Activated CD4-positive, alpha-beta memory T cell treated with anti-CD3 and anti-CD28 coated beads for 36 hours (primary cell): ENCODE results near the gene NUB1. TPM values are rescaled to one million over a fixed set of nuclear protein-coding genes. Genes with fewer than 3 reads are reported as not detected.

Experiments
- CTCF ChIA-PET: fragments of 350-600 bp; sonication (Branson Sonifier 250); formaldehyde crosslinking; loops from one replicate; lab custom pipeline; 2021; ENCODE audit warnings: antibody characterized with exemption, inconsistent platforms; lab: Charles Lee
- POLR2A ChIA-PET: fragments of 350-600 bp; sonication (Branson Sonifier 250); formaldehyde crosslinking; loops from one replicate; lab custom pipeline; 2021; ENCODE audit warnings: antibody characterized with exemption; lab: Charles Lee
- DNase-seq: peaks from one replicate; pipeline ENCODE4 v3.0.0-alpha.2; 2020
- H3K27ac Mint-ChIP-seq: one replicate; pipeline ENCODE4 v1.8.0; 2021; ENCODE audit warnings: mixed read lengths
- H3K27me3 Mint-ChIP-seq: one replicate; pipeline ENCODE4 v1.8.0; 2021; ENCODE audit warnings: mixed read lengths
- H3K36me3 Mint-ChIP-seq: one replicate; pipeline ENCODE4 v1.8.0; 2021; ENCODE audit warnings: mixed read lengths
- H3K4me1 Mint-ChIP-seq: one replicate; pipeline ENCODE4 v1.8.0; 2021; ENCODE audit warnings: low read depth, mixed read lengths
- H3K4me3 Mint-ChIP-seq: one replicate; pipeline ENCODE4 v1.8.0; 2021; ENCODE audit warnings: mild to moderate bottlenecking, mixed read lengths
- H3K9me3 Mint-ChIP-seq: one replicate; pipeline ENCODE4 v1.8.0; 2021; ENCODE audit warnings: mixed read lengths
- intact Hi-C: fragments of 100-400 bp; cut with micrococcal nuclease; formaldehyde crosslinking; loops from one replicate; pipeline ENCODE4 v1.15.1; 2023
- total RNA-seq, 2 experiments: library from RNA; stranded (reverse); gene quantifications; one replicate each; pipeline ENCODE4 v1.2.3, GENCODE V29; 2021

NUB1 gene
- total RNA-seq, 2 experiments from 2014 or later = 48.0 to 48.6 TPM

DNA sequence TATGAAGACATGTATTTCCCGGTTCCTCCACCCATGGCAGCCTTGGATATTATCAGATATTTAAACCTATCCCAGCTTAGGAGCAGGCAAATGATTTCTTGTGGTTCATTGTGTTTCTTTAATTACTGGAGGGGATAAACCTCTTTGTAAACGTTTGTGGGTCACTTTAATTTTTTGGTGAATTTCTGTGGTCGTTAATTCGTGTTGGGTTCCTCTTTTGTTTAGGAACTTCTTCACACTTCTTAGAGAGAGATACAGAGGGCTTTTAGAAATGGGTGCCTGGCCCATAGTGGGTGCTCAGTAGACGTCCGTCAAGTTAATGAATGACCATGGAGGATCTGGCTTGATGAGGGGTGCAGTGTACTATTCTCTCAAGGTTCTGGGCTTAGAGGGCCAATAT, 27.2 kb upstream of the NUB1 start:
- no peak overlapping the region for H3K27ac Mint-ChIP-seq

DNA sequence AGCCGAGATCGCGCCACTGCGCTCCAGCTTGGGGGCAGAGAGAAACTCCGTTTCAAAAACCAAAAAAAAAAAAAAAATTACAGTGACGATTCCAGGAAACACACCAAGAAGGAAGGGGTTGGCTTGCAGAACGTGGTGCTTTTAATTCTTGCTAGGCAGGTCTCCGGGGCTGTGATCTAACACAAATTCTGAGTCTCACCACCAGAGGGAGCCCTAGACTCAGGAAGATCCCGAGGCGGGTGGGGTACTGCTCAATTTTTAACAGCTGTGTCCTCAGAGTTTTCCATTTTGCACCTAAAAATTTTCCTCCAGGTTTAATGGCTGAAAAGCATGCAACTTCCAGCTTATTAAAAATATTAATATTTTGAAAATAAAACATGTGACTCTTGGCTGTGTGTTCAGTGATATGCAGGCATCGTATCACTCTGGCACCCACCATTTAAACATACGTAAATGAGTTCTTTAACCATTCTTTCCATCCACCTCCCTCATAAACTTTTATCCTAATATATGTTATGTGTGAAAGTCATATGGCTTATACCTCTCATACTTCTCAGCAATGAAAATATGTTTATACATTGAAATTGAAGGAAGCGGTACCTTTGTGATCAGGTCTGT, 26.5 kb upstream of the NUB1 start:
- peaks cover 3% of the 10 kb centered on the region for H3K36me3 Mint-ChIP-seq
- H3K9me3 Mint-ChIP-seq = peaks cover 27% of the 10 kb centered on the region
- H3K27me3 Mint-ChIP-seq = no peaks in the 10 kb centered on the region
- ChIA-PET CTCF (interaction anchor here (0.5 to 5.3 kb wide), 28 partner anchors 8 to 467 kb away, joined by 3 to 161 read pairs (median 4); partner anchors contain the start of gene NUB1), POLR2A (interaction anchor here (1.7 kb wide), 1 partner anchor 37 kb away, joined by 7 read pairs; no protein-coding TSS in a partner anchor)
- peak overlapping the region; percentile 53 for H3K27ac Mint-ChIP-seq
- no peak overlapping the region for H3K4me3 Mint-ChIP-seq
- intact Hi-C loops = loop anchor here (1.0 to 10.0 kb wide), 4 partner anchors 35 to 440 kb away; no protein-coding TSS in a partner anchor
- H3K4me1 Mint-ChIP-seq = peaks cover 10% of the 10 kb centered on the region
- peak; percentile 82 for DNase-seq

More for the DNA sequence above, 27.2 kb upstream of the NUB1 start:
- H3K4me1 Mint-ChIP-seq = peaks cover 10% of the 10 kb centered on the region
- H3K27me3 Mint-ChIP-seq = no peaks in the 10 kb centered on the region
- peaks cover 1% of the 10 kb centered on the region for H3K36me3 Mint-ChIP-seq
- CTCF ChIA-PET = interaction anchor here (1.2 to 5.3 kb wide), 9 partner anchors 12 to 446 kb away, joined by 3 to 161 read pairs (median 7); partner anchors contain the start of gene NUB1
- H3K4me3 Mint-ChIP-seq = no peak overlapping the region
- intact Hi-C loops = loop anchor here (10.0 kb wide), 1 partner anchor 440 kb away; no protein-coding TSS in a partner anchor
- no peak for DNase-seq
- POLR2A ChIA-PET = no interaction called here
- peaks cover 21% of the 10 kb centered on the region for H3K9me3 Mint-ChIP-seq

- peaks cover 1% of the 10 kb centered on the region for H3K36me3 Mint-ChIP-seq
These were observed 24.7 kb upstream of the NUB1 start for GRCh38 chr7:151316896-151317295.

GRCh38 chr7:151317936-151318335, 23.7 kb upstream of the NUB1 start:
- H3K36me3 Mint-ChIP-seq = peaks cover 1% of the 10 kb centered on the region
- peaks cover 7% of the 10 kb centered on the region for H3K4me1 Mint-ChIP-seq
- intact Hi-C loops = loop anchor here (5.0 to 10.0 kb wide), 2 partner anchors 49 to 437 kb away; no protein-coding TSS in a partner anchor
- no peak overlapping the region for H3K27ac Mint-ChIP-seq
- H3K4me3 Mint-ChIP-seq = no peak overlapping the region
- no peak for DNase-seq
- peaks cover 16% of the 10 kb centered on the region for H3K9me3 Mint-ChIP-seq
- CTCF ChIA-PET = interaction anchor here (0.7 to 5.3 kb wide), 4 partner anchors 35 to 254 kb away, joined by 3 to 161 read pairs (median 4); no protein-coding TSS in a partner anchor
- no peaks in the 10 kb centered on the region for H3K27me3 Mint-ChIP-seq
- POLR2A ChIA-PET = no interaction called here

More at GRCh38 chr7:151316896-151317295, 24.7 kb upstream of the NUB1 start:
- intact Hi-C loops = loop anchor here (5.0 to 10.0 kb wide), 2 partner anchors 50 to 438 kb away; no protein-coding TSS in a partner anchor
- DNase-seq = no peak
- no peaks in the 10 kb centered on the region for H3K27me3 Mint-ChIP-seq
- no peak overlapping the region for H3K4me3 Mint-ChIP-seq
- ChIA-PET POLR2A (no interaction called here), CTCF (interaction anchor here (2.2 to 5.3 kb wide), 5 partner anchors 17 to 132 kb away, joined by 10 to 161 read pairs (median 28); partner anchors contain the start of gene NUB1)
- H3K4me1 Mint-ChIP-seq = peaks cover 7% of the 10 kb centered on the region
- H3K27ac Mint-ChIP-seq = no peak overlapping the region
- H3K9me3 Mint-ChIP-seq = peaks cover 16% of the 10 kb centered on the region

DNA sequence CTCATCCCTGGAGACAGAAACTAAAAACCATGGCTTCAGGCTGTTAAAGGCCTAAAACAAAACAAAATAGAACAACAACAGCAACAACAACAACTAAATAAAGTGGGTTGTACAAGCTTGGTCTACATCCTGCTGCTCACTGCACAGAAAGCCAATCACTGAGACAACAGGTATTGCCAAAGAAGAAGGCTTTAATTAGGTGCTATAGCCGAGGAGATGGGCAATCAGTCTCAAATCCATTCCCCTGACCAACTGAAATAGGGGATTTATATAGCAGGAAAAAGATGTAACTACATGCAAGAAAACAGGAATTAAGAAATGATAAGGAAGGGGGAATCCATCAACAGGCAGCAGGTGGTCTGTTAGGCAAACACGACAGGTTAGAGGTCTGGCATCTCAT, 22.4 kb upstream of the NUB1 start:
- Mint-ChIP-seq H3K27me3 (no peaks in the 10 kb centered on the region), H3K36me3 (peaks cover 1% of the 10 kb centered on the region), H3K4me3 (no peak overlapping the region), H3K9me3 (peaks cover 16% of the 10 kb centered on the region), H3K27ac (no peak overlapping the region), H3K4me1 (peaks cover 7% of the 10 kb centered on the region)
- CTCF ChIA-PET = interaction anchor here (1.2 to 1.8 kb wide), 2 partner anchors 14 to 32 kb away, joined by 3 to 11 read pairs; no protein-coding TSS in a partner anchor
- intact Hi-C loops = loop anchor here (5.0 to 10.0 kb wide), 2 partner anchors 48 to 436 kb away; no protein-coding TSS in a partner anchor
- no peak for DNase-seq
- POLR2A ChIA-PET = no interaction called here

- no peaks in the 10 kb centered on the region for H3K27me3 Mint-ChIP-seq
- ChIA-PET CTCF (interaction anchor here (1.2 to 2.8 kb wide), 3 partner anchors 10 to 30 kb away, joined by 3 to 12 read pairs (median 11); no protein-coding TSS in a partner anchor), POLR2A (no interaction called here)
- H3K36me3 Mint-ChIP-seq = peaks cover 1% of the 10 kb centered on the region
- H3K4me3 Mint-ChIP-seq = no peak overlapping the region
- no peaks in the 10 kb centered on the region for H3K4me1 Mint-ChIP-seq
- peaks cover 16% of the 10 kb centered on the region for H3K9me3 Mint-ChIP-seq
- intact Hi-C loops = no loop called here
- H3K27ac Mint-ChIP-seq = no peak overlapping the region
- no peak for DNase-seq
These were observed 21.3 kb upstream of the NUB1 start for GRCh38 chr7:151320263-151320845.

DNA sequence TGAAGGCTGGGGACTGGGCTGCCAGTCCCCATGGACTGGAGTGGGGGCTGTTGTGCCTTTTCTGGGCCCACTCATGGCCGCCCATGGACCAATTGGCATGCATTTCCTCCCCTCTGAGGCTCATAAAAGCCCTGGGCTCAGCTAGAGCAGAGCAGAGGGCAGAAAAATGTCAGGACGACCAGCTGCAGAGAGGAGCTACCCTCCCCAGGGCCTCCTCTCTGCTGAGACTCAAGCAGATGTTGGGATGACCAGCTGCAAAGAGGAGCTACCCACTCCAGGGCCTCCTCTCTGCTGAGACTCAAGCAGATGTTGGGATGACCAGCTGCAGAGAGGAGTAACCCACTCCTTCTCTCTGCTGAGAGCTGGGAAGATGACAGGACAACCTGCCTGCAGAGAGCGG, 20.3 kb upstream of the NUB1 start:
- no peaks in the 10 kb centered on the region for H3K27me3 Mint-ChIP-seq
- POLR2A ChIA-PET = no interaction called here
- H3K4me3 Mint-ChIP-seq = no peak overlapping the region
- intact Hi-C loops = no loop called here
- H3K9me3 Mint-ChIP-seq = peaks cover 16% of the 10 kb centered on the region
- no peaks in the 10 kb centered on the region for H3K4me1 Mint-ChIP-seq
- H3K36me3 Mint-ChIP-seq = peaks cover 1% of the 10 kb centered on the region
- no peak for DNase-seq
- no peak overlapping the region for H3K27ac Mint-ChIP-seq
- CTCF ChIA-PET = interaction anchor here (0.9 to 2.8 kb wide), 5 partner anchors 11 to 91 kb away, joined by 3 to 12 read pairs (median 6); no protein-coding TSS in a partner anchor

DNA sequence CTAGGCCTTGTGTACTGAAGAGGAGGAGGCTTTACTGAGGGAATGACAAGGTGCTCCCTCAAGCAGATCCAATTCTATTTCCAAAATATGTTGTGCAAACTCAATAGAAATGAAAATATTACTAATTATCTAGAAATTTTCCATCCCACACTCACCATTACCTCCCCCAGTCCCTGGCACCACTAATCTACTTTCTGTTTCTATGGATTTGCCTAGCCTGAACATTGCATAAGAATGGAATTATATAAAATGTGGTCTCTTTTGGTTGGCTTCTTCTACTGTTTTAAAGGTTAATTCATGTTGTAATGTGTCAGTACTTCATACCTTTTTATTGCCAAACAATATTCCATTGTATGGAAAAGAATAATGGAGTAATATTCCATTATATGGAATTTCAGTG, 18.7 kb upstream of the NUB1 start:
- H3K27ac Mint-ChIP-seq = no peak overlapping the region
- no peaks in the 10 kb centered on the region for H3K27me3 Mint-ChIP-seq
- ChIA-PET POLR2A (no interaction called here), CTCF (interaction anchor here (0.6 to 1.2 kb wide), 3 partner anchors 18 to 1275 kb away, joined by 3 to 6 read pairs (median 3); partner anchors contain the start of gene NUB1)
- H3K9me3 Mint-ChIP-seq = peaks cover 16% of the 10 kb centered on the region
- intact Hi-C loops = no loop called here
- no peak overlapping the region for H3K4me3 Mint-ChIP-seq
- H3K36me3 Mint-ChIP-seq = peaks cover 1% of the 10 kb centered on the region
- H3K4me1 Mint-ChIP-seq = no peaks in the 10 kb centered on the region
- DNase-seq = no peak

DNA sequence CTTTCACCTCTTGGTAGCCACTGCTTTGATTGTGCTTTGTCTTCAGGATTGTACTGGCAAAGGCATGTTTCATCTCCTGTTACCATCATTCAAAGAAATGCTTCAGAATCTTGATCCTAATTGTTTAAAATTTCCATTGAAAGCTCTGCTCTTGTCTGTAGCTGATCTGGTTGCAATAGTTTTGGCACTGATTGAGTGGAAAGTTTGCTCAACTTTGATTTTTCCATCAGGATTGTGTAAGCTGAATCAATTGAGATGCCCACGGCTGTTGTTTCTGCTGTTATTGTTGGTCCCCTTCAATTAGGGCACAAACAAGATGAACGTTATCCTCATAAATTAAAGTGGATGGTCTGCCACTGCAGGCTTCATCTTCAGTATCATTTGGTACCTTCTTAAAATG, 14.6 kb upstream of the NUB1 start:
- intact Hi-C loops = no loop called here
- Mint-ChIP-seq H3K27ac (no peak overlapping the region), H3K4me1 (no peaks in the 10 kb centered on the region), H3K4me3 (no peak overlapping the region), H3K27me3 (no peaks in the 10 kb centered on the region), H3K9me3 (no peaks in the 10 kb centered on the region), H3K36me3 (no peaks in the 10 kb centered on the region)
- POLR2A ChIA-PET = no interaction called here
- CTCF ChIA-PET = interaction anchor here (1.3 to 6.1 kb wide), 2 partner anchors 11 to 17 kb away, joined by 3 to 35 read pairs; no protein-coding TSS in a partner anchor
- no peak for DNase-seq

DNA sequence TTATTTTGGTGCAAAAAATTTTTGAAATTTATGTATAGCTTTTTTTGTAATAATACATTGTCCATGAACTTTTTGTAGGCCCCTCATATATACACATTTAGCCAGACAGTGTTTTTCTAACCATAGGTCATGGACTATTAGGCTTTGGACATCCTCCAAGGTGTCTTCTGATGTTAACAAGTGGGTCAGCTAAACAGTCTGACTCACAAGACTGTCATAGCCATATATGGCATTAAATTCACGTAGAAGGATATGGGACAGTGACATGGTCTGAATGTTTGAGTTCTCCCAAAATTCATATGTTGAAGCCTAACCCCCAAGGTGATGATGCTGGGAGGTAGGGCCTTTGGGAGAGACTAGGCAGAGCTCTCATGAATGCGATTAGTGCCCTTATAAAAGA, 14.0 kb upstream of the NUB1 start:
- intact Hi-C loops = no loop called here
- Mint-ChIP-seq H3K4me3 (no peak overlapping the region), H3K9me3 (no peaks in the 10 kb centered on the region), H3K27me3 (no peaks in the 10 kb centered on the region), H3K36me3 (no peaks in the 10 kb centered on the region), H3K27ac (no peak overlapping the region), H3K4me1 (no peaks in the 10 kb centered on the region)
- no peak for DNase-seq
- POLR2A ChIA-PET = no interaction called here
- CTCF ChIA-PET = interaction anchor here (0.6 to 6.1 kb wide), 4 partner anchors 12 to 55 kb away, joined by 3 to 35 read pairs (median 3); no protein-coding TSS in a partner anchor

- Mint-ChIP-seq H3K36me3 (no peaks in the 10 kb centered on the region), H3K27ac (no peak overlapping the region), H3K4me3 (no peak overlapping the region), H3K9me3 (no peaks in the 10 kb centered on the region), H3K27me3 (no peaks in the 10 kb centered on the region), H3K4me1 (no peaks in the 10 kb centered on the region)
- DNase-seq = no peak
- intact Hi-C loops = no loop called here
- POLR2A ChIA-PET = no interaction called here
- CTCF ChIA-PET = interaction anchor here (0.6 to 1.3 kb wide), 3 partner anchors 15 to 248 kb away, joined by 3 to 4 read pairs (median 3); no protein-coding TSS in a partner anchor
These were observed 11.4 kb upstream of the NUB1 start for GRCh38 chr7:151330181-151330580.
